ENCODE data around the gene DNHD1. TPM values are rescaled to one million over a fixed set of nuclear protein-coding genes. Genes with fewer than 3 reads are reported as not detected.

DNHD1 gene
- total and polyA plus RNA-seq, 2 of the 8 experiments (the other 6 are each of a cell fraction or from before 2014, with no cell fraction given) = 5.0 to 6.8 TPM

- no peak for TF ChIP-seq KDM5A (IDR thresholded peaks at IDR 0.05; ENCODE audit: low read length)
- TF ChIP-seq CBX8 (IDR thresholded peaks at IDR 0.05; ENCODE audit: borderline replicate concordance, low read depth, low read length) = no peak
- TF ChIP-seq TBP (IDR thresholded peaks at IDR 0.05; ENCODE audit: low read depth, low read length) = no peak
- TF ChIP-seq RNF2 (IDR thresholded peaks at IDR 0.05; ENCODE audit: borderline replicate concordance, low read depth, low read length, missing control alignments, poor library complexity, severe bottlenecking) = no peak
Measured at GRCh38 chr11:6453152-6453551, 43.9 kb upstream of the DNHD1 start (continued).

Measured in H1 (cell line).